PFSK-1 (cell line): ENCODE results near the gene CD4.

Source experiments
- FOXP2 ChIP-seq: optimal IDR thresholded peaks from 2 replicates; pipeline ENCODE3; 2011; ENCODE audit warnings: borderline replicate concordance, control low read depth, inconsistent platforms; ENCODE audit not compliant: insufficient read depth; ENCODE audit errors: extremely low read length, extremely low read depth
- POLR2AphosphoS5 ChIP-seq: IDR thresholded peaks from 2 replicates; pipeline ENCODE4 v1.6.1; 2012; ENCODE audit warnings: low read depth, mild to moderate bottlenecking, control low read depth, low read length, moderate library complexity
- REST ChIP-seq, 2 experiments: IDR thresholded peaks; 2 replicates each; pipeline versions ENCODE4 v1.6.1 to v1.8.0; 2011 to 2012; ENCODE audit warnings: low read depth in 2 of 2, low read length in 2 of 2, control low read depth in 1 of 2, inconsistent platforms in 1 of 2, mild to moderate bottlenecking in 1 of 2, moderate library complexity in 1 of 2; ENCODE audit not compliant: insufficient read depth in 1 of 2
- SIN3A ChIP-seq: IDR thresholded peaks from 2 replicates; pipeline ENCODE4 v1.6.1; 2012; ENCODE audit warnings: mild to moderate bottlenecking, low read length, moderate library complexity, borderline replicate concordance; ENCODE audit not compliant: insufficient read depth
- TAF1 ChIP-seq: IDR thresholded peaks from 2 replicates; pipeline ENCODE4 v1.6.1; 2012; ENCODE audit warnings: low read length, control low read depth, borderline replicate concordance; ENCODE audit not compliant: insufficient read depth

CD4 gene

GRCh38 chr12:6824901-6825381, 35.6 kb downstream of the CD4 start:
- no peak for TF ChIP-seq TAF1
- no peak for TF ChIP-seq FOXP2
- no peak for TF ChIP-seq SIN3A
- TF ChIP-seq REST (IDR thresholded peaks at IDR 0.05; ENCODE audit: insufficient read depth in 1 of 2, low read depth in 2 of 2, low read length in 2 of 2): no peak
- no peak for TF ChIP-seq POLR2AphosphoS5

GRCh38 chr12:6825398-6826124, 36.2 kb downstream of the CD4 start:
- TF ChIP-seq SIN3A (no peak), TAF1 (no peak), REST (IDR thresholded peaks at IDR 0.05; ENCODE audit: insufficient read depth in 1 of 2, low read depth in 2 of 2, low read length in 2 of 2) (no peak), POLR2AphosphoS5 (no peak; the same call in 1 of the 2 replicates), FOXP2 (no peak)

GRCh38 chr12:6826125-6826733, 36.9 kb downstream of the CD4 start:
- TF ChIP-seq REST (IDR thresholded peaks at IDR 0.05; ENCODE audit: insufficient read depth in 1 of 2, low read depth in 2 of 2, low read length in 2 of 2) (no peak), POLR2AphosphoS5 (no peak)

- TF ChIP-seq SIN3A: no peak
- TF ChIP-seq FOXP2: no peak
- TF ChIP-seq REST (IDR thresholded peaks at IDR 0.05; ENCODE audit: insufficient read depth in 1 of 2, low read depth in 2 of 2, low read length in 2 of 2): no peak
- no peak for TF ChIP-seq TAF1
- TF ChIP-seq POLR2AphosphoS5: no peak
Observed at GRCh38 chr12:6826734-6827436, 37.6 kb downstream of the CD4 start.
